Activated CD8-positive, alpha-beta memory T cell treated with anti-CD3 and anti-CD28 coated beads, Interleukin-2, amount 50 U/mL, for 4 hours (primary cell): ENCODE measurements around the gene ABCD1.
"Not testable (repeated sequence)": the region's sequence is repeated elsewhere in the genome, so short reads cannot be mapped to it uniquely, and the experiment has no call there.

Experiments
- DNase-seq: peaks from one replicate; pipeline ENCODE4 v3.0.0-alpha.2; 2020

Gene ABCD1

DNA sequence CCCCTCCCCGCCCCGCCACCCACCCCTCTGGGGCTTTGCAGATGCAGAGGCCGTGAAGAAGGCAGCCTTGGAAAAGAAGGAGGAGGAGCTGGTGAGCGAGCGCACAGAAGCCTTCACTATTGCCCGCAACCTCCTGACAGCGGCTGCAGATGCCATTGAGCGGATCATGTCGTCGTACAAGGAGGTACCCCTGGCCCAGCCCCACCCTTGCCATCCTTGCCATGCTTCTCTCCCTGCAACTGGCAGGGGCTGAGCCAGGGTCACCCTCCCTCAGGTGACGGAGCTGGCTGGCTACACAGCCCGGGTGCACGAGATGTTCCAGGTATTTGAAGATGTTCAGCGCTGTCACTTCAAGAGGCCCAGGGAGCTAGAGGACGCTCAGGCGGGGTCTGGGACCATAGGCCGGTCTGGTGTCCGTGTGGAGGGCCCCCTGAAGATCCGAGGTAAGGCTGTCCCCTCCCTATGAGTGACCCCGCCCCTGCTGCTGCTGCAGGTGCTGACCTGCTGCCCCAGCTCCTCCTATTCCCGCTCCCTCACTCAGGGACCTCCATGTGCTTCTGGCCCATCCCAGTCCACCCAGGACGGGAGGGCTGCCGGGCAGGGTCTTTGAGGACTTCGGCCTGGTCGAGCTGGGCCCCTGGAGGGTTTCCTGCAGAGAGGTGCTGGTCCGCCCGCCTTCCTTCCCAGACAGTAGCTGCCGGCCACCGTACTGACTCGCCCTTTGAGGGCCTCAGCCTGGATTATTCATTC lies 11.6 kb downstream of the ABCD1 start:
- no peak for DNase-seq

DNA sequence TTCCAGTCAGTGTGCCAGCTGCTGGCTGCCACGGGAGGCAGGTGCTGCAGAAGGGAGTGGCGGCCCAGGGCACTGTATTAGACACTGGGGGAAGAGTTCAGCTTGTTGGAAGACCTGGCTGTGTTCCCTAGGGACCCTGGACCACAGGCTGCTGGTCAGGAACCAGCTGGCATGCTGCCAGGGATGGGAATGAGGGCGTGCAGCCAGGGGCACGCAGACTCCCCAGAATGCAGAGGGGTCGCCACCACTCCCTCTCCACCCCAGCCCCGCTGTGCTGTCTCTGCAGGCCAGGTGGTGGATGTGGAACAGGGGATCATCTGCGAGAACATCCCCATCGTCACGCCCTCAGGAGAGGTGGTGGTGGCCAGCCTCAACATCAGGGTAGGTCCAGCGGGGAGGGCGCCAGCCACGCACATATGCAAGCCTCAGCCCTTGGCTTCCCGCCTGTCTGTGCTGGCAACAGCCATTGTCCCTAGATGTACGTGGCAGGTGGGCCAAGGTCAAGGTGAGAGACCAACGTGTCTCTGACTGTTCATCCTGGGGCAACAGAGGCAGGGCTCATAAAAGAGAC lies 12.3 kb downstream of the ABCD1 start:
- no peak for DNase-seq

DNA sequence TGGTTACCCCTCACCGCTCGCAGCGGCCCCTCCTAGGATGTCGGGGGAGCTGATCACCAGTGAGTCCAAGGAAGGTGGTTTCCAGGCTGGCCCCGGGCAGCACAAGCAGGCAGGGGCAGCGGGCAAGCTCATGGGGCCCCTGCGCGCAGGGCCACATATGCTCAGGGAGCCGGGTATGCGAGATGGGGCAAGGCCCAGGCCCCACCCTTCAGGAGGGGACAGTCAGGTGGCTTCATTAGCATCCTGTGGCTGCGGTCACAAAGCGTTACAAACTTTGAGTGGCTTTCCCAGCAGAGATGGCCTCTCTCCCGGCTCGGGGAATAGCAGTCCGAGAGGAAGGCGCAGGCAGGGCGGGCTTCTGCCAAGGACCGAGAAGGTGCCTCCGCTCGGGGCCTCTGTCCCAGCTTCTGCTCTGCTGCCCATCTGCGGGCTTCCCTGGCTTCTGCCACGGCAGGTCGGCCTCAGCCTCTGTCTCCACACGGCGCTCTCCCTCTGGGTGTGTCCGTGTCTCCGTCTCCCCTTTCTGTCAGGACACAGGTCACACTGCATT lies 13.5 kb downstream of the ABCD1 start:
- no peak for DNase-seq

DNA sequence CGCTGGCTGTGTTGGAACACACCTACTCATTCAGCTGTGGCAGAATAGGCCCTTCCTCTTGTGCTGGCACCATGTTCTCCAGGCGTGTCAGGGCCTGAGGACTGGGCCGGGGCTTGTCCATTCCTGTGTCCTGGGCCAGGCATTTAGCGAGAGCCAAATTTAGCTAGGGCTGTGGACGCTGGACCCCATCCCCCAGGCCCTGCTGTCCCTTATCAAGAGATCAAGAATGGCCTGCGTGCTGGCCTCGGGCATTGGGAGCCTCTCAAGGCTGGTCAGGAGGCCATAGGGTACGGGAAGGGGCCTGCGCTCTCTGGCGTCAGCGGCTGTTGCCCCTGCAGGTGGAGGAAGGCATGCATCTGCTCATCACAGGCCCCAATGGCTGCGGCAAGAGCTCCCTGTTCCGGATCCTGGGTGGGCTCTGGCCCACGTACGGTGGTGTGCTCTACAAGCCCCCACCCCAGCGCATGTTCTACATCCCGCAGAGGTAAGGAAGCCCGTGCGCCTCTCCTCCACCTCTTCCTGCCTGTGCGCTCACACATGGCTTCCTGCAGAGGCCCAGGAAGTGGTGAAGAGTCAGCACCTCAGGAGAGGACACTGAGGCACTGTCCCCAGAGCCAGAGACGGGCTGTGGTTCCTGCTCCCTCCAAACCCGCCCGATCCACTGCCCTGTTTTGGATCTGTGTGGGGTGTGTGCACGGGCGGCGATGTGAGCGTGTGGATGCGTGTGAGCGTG lies 15.3 kb downstream of the ABCD1 start:
- no peak for DNase-seq

DNA sequence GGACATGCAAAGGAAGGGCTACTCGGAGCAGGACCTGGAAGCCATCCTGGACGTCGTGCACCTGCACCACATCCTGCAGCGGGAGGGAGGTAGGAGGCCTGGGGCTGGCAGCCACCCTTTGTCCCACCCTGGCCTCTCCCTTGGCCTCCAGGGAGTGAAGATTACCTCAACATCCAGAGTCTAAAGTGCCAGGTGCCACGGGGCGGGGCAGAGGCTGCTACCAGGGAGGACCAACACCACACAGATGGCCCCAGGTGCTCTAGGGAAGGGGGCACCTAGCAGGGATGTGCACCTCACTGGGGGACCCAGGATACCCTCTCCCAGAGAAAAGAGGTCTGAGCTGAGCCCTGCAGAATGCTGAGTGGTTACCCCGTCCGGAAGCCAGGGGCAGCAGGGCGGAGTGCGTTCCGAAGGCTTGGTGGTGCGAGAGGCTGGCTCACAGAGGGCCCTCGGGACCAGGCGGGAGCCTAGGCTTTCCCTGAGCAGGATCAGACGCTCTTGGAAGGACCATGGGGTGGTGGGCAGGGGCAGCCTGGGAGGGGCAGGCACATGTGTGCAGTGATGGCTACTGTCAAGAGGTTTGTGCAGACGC lies 16.1 kb downstream of the ABCD1 start:
- DNase-seq, result no peak

DNA sequence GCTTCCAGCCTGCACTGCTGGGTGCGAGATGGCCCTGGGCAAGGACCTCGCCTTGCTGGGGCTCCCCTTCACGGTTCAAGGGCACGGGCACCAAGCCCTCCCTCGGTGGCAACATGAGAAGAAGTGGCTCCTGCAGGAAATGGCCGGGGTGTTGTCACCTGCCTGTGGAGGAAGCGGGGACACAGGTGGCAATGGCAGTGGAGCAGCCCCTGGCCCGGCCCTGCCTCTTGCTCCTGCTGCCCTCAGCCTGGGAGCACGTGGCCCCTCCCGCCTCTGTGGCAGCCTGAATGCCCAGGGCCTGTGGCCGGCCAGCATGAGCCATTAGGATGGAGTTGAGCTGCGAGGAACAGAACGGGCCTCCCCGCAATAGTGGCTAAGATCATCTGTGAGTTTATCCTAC lies 16.8 kb downstream of the ABCD1 start:
- DNase-seq, result no peak

DNA sequence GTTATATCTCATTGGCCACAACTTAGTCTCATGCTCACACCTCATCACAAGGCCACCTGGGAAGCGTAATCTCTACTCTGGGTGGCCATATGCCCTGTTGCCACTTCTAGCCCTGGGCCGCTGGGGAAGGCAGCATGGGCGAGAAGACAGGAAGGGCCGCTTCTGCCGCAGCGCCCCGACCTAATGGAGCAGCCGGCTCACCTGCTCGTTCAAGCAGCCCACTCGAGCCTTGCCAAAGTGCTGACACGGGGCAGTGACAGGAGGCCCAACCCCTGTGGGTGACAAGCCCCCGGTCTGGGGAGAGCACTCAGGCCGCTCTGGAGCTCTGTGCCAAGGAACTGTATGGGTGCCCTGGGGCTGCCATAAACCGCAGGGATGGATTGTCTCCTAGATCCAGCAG lies 17.5 kb downstream of the ABCD1 start:
- DNase-seq, result not testable (repeated sequence)

DNA sequence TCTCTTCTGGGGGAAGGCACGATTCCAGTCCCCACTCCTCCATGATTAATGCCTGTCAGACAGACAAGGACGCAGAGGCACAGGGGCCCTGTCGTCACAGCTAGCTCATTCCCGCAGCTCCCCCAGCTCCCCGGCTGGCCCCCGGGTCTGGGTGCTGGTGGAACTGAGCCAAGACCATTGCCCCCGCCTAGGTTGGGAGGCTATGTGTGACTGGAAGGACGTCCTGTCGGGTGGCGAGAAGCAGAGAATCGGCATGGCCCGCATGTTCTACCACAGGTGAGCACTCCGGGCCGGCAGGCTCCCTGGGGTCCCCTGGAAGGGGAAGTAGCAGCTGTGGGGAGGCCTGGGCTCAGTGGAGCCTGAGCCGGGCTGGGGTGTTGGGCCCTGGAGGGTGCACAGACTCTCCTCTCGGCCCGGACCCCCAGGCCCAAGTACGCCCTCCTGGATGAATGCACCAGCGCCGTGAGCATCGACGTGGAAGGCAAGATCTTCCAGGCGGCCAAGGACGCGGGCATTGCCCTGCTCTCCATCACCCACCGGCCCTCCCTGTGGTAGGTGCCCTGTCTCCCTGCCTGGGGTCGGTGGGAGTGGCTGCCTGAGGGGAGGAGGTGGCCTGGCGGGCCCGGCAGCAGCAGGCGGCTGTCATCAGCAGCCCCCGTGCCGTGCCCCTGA lies 18.3 kb downstream of the ABCD1 start:
- not testable (repeated sequence) for DNase-seq

GRCh38 chrX:153743468-153744209 lies 19.0 kb downstream of the ABCD1 start:
- not testable (repeated sequence) for DNase-seq

- no peak for DNase-seq
Measured at GRCh38 chrX:153744210-153745066, 19.8 kb downstream of the ABCD1 start.

DNA sequence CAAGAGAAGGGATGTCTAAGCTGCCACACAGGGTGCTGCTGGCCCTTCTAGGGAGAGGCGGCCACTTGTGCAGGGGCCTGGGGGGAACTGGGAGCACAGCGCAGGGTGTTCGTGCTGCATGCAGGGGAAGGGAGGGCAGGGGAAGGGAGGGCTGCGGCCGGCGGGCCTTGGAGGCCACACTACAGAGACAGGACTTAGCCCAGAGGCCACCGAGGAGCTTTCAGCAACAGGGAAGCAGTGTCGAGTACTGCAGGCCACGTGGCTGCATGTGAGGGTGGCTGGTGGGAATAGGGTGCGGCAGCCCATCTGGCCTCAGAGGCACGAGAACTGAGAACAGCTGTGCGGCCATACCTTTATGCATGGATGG lies 20.4 kb downstream of the ABCD1 start:
- DNase-seq, result not testable (repeated sequence)

DNA sequence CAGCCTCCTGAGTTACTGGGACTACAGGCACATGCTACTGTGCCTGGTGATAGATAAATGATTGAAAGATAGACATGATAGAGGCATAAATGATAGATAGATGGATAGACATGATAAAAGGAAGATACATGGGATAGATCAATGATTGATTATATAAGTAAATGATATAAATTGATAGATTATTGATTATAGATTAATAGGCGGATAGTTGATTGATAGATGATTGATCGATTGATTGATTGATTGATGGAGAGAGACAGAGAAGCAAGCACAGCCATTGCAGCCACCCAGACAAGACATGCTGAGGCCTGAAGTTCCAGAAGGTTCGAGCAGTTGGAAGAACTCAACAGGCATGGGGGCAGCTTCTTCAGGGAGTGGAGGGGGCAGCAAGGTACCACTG lies 21.7 kb downstream of the ABCD1 start:
- DNase-seq, result no peak

DNA sequence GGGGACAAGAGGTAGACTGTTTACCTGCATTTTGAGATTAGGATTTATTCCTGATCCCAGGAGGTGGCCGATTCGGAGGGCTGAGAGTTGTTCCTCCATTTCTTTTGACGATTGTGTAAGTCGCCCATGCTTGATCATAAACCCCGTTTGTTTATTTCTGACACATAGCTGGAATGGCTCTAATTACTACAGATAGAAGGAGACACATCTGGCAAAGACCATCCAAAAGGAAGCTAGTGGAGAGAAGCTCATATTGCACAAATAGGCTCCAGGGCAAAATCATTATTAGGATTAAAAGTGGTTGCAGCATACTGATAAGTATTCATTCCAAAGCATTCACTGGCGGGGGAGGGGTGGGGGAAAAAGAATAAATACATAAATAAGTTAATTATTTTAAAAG lies 22.3 kb downstream of the ABCD1 start:
- not testable (repeated sequence) for DNase-seq

DNA sequence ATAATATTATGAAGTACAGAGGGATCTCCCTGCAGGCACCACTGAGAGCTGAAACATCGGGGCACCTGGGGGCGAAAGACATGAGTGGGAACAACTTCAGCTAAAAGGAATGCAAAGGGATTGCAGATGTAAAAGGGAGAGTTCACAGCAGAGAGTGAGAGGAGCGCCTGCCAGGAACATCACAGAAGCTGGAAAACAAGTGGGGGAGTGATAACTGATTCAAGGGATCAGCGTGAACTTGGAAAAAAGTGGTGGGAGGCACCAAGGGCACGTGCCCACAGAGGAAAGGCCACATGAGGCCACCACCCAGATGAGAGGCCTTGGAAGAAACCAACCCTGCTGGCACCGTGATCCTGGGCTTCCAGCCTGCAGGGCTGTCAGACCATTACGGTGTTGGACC lies 24.4 kb downstream of the ABCD1 start:
- DNase-seq, result not testable (repeated sequence)

DNA sequence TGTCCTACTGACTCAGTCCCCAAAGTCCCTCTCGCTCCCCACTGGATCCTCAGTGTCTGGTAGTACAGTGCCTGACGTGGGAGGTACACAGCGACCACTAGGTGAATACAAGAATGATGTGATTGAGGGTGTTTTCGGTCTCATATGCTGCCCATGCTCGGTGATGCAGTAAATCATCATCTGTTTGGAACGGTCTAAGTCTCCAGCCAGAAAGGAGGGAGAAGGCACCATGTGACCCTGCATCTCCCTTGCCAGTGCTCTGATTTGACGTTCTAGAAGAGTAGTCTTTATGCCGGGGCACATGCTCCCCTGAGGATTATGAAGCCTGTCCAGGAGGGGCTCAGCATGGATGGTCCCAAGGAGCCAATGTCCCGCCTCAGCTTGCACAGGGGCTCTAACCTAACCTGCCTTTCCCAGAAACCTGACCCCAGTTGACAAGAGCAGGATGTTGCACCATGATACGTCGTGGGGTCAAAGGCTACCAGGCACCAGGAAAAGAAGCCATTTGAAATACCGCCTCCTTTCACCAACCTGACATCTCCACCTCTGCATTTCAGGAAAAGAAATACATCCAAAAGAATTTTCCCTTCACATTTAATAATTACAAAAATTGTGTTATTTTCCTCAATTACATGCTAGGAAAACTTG lies 25.6 kb downstream of the ABCD1 start:
- no peak for DNase-seq

- DNase-seq, result no peak
Measured at GRCh38 chrX:153755136-153755535, 30.5 kb downstream of the ABCD1 start.

DNA sequence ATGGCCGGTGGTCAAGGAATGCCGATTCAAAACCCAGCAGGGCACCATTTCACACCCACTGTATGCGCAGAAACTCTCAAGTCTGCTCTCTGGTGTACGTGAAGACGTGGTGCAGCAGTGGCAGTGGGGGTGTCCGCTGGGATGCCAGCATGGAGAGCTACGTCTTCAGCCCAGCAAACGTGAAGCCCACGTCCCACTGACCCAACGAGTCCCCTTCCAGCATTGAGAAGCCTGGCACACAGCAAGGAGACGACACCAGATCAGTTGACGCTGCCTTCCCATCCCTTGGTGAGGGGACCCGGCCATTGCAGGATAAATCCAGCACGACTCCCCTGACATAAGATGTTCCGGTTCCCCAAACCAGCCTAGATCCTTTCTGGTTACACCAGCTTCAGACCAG lies 37.2 kb downstream of the ABCD1 start:
- no peak for DNase-seq

DNA sequence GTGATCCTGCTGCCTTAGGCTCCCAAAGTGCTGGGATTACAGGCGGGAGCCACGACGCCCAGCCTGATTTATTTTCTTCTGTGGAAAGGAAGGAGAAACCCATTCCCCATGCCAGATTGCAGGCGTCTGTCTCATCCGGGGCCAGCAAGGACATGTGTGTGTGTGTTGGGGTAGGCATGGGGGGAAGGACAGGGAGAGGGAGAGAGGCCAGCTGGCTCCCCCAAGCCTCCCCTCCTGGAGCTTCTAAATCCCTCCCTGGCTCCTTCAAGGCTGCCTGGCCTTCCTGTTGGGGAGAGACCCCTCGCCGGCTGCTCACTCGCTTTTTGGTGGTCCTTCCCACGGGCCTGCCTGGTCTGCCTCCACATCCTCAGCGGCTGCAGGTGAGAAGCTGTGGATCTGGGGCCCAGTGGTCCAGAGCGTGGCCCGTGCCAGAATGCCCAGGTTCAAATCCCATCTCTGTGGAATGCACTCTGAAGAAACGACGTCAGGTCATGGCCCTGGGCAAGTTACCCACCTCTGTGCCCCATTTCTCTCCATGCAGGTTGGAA lies 38.0 kb downstream of the ABCD1 start:
- peak; percentile 5 for DNase-seq

- DNase-seq, result peak; percentile 14
Measured at GRCh38 chrX:153763298-153763932, 38.8 kb downstream of the ABCD1 start.
